ENCODE measurements around the gene ZNF3.
A peak's percentile ranks its signal among the peaks of the same experiment; 100 is the strongest.

Gene ZNF3

DNA sequence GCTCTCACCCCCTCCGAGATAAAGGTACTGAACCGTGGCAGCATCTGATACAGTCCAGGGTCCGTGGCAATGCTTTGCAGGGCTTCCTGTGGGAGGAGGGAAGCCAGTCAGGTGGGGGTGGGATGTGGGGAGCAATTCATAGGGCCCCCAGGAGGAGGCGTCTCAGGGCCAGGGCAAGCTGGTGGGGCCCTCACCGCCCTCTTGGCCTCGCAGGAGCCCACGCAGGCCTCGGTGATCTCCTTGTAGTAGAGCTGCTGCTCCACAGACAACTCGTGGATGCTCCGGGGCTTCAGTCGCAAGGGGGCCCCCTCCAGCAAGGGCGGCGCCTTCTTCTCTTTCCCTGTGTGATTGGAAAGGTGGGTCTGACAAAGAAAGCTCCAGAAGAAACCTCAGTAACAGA is 30.4 kb upstream of the ZNF3 start:
- H3K4me3 ChIP-seq (ENCODE audit: low read depth, low read length): no peak overlapping the region

DNA sequence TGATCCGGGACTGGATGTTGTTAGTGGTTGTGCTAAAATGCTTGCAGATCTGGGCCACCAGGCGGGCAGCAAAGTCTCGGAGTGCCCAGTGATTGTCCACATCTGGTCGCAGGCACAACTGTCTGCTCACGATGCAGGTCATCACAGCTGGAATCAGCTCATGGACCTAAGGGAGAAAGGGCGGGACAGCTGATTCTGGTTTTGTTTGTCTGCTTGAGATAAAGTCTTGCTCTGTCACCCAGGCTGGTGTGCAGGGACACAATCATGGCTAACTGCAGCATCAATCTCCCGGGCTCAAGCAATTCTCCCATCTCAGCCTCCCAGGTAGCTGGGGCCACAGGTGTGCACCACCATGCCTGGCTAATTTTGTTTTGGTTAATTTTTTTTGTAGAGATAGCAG is 29.6 kb upstream of the ZNF3 start:
- H3K4me3 ChIP-seq (ENCODE audit: low read depth, low read length): no peak overlapping the region
- no peak for DNase-seq (ENCODE audit: low read depth)

More for the DNA sequence above, 30.4 kb upstream of the ZNF3 start:
- DNase-seq (ENCODE audit: low read depth): no peak

DNA sequence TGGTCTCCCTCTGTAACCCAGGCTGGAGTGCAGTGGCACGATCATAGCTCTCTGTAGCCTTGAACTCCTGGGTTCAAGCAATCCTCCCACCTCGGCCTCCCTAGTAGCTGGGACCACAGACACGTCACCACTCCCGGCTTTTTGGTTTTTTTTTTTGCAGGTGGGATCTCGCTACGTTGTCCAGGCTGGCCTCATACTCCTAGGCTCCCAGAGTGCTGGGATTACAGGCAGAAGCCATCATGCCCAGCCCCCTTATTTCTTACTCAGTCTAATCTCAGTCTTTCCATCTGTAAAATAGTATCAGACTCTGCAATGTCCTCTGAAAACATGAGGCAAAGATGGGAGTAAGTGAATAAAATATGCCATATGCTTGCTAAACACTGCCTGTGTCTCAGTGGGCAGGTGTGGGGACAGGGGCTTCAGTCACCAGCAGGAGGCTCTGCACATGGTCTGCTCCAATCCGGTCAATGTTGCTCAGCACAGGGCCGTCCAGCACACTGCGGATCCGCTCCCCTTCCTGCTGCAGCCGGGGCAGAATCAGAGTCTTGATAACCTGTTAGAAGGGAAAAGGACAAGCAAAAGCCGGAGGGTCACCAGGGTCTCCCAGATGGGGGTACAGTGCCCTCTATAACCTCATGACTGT is 28.1 kb upstream of the ZNF3 start:
- DNase-seq (ENCODE audit: low read depth): no peak
- no peak overlapping the region for H3K4me3 ChIP-seq (ENCODE audit: low read depth, low read length)

DNA sequence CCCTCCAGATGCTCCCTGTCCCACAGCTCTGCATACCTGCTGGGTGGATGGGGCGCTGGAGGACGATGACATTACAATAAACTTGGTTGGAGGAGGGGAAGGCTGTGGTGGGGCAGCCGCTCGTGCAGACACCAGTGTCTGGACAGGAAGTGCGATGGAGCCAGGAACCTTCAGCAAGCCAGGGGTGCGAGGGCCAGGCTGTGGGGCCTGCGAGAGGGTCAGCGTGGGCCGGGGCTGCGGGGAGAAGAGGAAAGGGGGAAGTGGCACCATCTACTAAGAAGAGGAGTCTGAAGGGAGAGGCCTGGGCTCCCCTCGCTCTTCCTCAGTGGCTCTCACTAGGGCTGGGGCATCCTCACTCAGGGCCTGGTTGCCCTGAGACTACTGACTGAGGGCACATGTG is 26.4 kb upstream of the ZNF3 start:
- no peak for DNase-seq (ENCODE audit: low read depth)
- H3K4me3 ChIP-seq (ENCODE audit: low read depth, low read length): no peak overlapping the region

DNA sequence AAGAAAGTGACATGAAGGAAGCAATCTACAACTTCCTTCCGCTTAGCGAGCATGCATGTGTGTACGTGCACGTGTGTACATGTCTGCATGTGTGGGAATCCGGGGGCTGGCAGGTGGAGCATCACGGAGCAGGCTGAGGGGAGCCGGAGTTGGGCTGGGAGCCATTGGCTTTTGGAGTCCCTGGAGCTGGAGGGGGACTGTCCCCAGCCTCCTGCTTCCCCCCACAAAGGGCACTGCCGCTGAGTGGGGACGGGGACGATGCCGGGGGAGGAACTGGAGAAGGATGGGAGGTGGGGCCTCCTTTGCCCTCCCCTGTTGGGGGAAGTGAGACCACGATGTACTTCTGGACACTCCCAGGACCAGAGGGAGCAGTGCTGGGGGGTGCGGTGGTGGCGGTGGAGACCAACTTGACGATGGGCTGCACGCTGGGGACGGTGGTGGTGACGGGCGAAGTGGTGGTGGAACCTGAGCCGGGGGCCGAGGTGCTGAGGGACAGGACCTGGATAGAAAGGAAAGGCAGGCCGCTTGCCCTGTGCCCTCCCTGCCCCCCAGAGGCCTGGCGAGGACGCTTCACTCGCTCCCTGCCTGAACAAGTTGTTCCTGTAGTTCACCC is 25.7 kb upstream of the ZNF3 start:
- H3K4me3 ChIP-seq (ENCODE audit: low read depth, low read length): no peak overlapping the region
- no peak for DNase-seq (ENCODE audit: low read depth)

DNA sequence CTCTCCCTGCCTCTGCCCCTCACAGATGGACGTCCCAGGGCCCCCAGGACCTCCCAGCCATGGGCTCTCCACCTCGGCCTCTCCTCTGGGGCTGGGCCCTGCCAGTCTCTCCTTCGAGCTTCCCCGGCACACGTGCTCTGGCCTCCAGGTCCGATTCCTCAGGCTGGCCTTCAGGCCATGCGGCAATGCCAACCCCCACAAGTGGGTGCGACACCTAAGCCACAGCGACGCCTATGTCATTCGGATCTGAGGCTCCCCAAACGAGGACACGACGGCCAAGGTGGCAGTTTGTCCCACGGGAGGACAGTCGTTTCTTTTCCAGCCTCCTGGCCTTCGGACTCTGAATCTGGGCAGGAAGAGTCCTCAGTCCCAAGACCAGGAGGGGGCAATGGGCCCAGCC is 25.1 kb upstream of the ZNF3 start:
- no peak for DNase-seq (ENCODE audit: low read depth)

DNA sequence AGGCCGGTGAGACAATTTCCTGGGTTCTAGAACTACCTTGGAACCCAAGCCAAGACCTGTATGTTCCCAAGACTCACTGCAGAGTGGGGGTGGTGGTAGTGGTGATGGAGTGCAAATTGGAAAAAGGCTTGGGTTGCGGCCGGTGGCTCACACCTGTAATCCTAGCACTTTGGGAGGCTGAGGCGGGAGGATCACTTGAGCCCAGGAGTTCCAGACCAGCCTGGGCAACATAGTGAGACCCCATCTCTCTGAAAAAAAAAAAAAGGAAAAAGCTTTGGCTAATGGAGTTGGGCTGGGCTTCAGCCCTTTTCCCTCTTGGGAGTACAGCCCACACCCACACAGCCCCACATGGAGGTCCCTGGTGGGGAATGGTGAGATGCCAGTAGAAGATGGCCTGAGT is 24.0 kb upstream of the ZNF3 start:
- DNase-seq (ENCODE audit: low read depth): no peak
- no peak overlapping the region for H3K4me3 ChIP-seq (ENCODE audit: low read depth, low read length)

More for the DNA sequence above, 25.1 kb upstream of the ZNF3 start:
- no peak overlapping the region for H3K4me3 ChIP-seq (ENCODE audit: low read depth, low read length)

DNA sequence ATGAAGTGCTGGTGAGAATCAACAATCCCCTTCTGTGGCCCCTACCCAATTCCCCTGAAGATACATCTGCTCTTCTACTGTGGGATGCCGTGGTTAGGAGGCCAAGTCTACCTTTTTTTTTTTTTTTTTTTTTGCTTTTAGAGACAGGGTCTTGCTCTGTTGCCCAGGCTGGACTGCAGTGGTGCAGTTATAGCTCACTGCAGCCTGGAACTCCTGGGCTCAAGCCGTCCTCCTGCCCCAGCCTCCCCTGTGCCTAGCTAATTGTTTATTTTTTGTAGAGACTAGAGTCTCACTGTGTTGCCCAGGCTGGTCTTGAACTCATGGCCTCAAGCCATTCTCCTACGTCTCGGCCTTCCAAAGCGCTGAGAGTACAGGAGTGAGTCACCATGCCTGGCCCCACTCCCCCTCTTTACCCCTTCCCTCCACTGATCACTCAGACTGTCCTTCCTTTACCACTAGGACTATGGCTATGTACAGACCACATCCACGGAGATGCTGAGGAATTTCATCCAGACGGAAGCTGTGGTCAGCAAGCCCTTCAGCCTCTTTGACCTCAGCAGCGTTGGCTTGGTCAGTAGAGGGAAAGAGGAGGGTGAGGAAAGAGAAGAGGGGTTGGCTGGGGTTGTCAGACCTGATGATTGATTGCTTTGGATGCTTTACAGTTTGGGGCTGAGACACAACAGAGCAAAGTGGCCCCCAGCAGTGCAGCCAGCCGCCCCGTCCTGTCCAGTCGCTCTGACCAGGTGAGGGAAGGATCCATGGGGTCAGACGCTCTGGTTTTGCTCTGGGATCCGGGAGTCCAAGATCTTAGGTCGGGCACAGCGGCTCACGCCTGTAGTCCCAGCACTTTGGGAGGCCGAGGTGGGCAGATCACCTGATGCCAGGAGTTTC is 21.7 kb upstream of the ZNF3 start:
- DNase-seq (ENCODE audit: low read depth): peak; percentile 26
- H3K4me3 ChIP-seq (ENCODE audit: low read depth, low read length): peak overlapping the region; percentile 86

DNA sequence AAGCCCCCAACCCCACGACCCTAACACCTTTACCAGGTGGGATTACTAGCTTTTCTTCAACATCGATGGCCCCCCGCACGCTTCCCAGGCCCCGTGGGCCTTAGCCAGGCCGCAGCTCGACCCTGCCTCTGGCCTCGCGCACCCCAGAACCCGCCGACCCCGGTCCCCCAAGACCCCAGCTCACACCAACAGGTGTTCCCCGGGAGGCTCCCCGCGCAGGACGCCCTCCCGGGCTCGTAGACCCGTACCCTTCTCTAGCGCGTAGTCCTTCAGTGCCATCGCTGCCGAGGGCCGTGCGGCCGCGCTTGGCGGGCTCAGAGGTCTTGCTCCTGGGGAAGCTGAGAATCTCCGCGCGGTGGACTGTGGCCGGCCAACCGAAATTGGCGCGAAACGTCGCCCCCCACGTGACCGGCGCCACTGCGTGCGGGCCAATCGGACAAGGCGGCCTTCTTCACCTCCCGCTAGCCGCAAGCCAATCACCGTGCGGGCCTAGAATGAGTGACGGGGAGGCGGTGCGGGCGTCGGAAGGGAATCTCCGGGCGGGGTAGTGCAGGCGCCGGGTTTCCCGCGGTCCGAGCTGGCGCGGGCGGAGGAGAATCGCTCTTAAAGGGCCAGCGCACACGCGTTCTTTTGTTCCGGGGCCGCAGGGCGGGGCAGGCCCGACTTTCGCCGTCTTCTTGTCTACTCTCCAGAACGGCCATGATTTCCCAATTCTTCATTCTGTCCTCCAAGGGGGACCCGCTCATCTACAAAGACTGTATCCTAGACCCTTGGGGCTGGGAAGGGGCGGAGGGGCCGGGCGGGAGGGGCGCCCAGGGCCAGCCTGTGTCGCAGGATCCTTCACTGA is 19.7 kb upstream of the ZNF3 start, which contains the start of the genes AP4M1 and MCM7:
TSS of gene AP4M1 (plus strand) at position 628 of the 847 bp plus-strand sequence. CDS start at position 700, 72 bp downstream.
TSS of gene MCM7 (minus strand) at position 382 of the 847 bp plus-strand sequence. CDS start at position 279, 103 bp downstream.
- H3K4me3 ChIP-seq (ENCODE audit: low read depth, low read length): peak within 1 kb of the TSS; percentile 86
- DNase-seq (ENCODE audit: low read depth): peak; percentile 98

DNA sequence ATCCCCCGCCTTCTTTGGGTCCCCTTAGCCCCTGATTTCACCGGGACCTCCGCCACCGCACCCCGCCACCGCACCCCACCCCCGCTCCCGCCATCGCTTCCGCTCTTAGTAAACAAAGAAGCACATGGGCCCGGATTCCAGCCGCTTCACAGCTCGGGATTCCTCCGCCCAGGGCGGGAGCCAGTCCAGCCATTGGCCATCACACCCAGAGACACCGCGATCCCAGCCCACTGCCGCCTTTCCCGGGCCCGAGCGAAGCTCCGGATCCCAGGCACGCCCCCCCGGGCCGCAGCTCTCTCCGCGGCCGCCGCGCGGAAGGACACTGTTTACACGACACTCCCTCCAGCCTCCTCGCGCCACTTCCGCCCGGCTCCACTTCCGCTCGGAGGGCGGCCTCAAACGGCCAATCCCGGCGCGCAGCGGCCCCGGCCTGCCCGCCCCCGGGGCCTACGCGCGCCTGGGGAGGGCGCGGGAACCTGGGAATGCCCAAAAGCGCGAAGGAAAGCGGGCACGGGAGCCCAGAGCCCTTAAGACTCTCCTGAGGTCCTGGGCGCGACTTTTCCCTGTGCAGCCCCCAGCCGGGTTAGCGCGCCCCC is 19.0 kb upstream of the ZNF3 start:
- H3K4me3 ChIP-seq (ENCODE audit: low read depth, low read length): peak overlapping the region; percentile 86
- peak; percentile 98 for DNase-seq (ENCODE audit: low read depth)

DNA sequence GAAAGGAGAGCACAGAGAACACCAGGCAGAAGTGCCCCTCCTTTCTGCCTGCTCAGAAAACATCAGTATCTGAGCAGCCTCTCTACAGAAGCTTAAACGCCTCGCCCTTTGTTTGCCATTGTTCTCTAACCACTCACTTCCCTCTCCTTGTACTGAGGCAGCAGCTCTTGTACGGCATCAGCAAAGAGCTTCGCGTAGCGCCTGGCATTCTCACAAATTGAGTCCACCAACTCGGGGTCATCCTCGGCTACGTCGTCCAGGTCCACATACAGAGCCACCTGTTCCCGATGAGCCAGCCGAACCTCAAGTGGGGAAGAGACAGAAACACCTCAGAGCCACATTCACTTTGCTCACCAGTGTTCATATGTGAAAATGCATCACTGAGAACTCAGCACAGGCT is 17.9 kb upstream of the ZNF3 start:
- peak overlapping the region; percentile 86 for H3K4me3 ChIP-seq (ENCODE audit: low read depth, low read length)
- no peak for DNase-seq (ENCODE audit: low read depth)

DNA sequence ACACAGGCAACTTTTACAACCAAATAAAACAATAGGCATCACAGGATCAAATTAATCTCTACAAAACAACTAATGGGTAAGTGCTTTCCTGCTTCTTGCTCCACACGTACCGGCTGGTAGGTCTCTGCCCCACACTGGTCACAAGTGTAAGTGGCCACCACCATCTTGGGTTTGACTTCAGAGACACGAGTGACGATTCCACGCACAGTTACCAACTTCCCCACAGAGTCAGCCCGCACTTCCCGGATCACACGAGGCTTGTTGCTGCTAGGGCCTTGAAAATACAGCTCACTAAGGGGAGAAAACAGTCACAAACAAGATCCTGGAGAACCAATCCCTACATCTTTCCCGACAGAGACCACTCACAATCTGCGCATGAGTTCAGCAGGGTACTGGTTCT is 17.4 kb upstream of the ZNF3 start:
- H3K4me3 ChIP-seq (ENCODE audit: low read depth, low read length): no peak overlapping the region
- DNase-seq (ENCODE audit: low read depth): no peak

DNA sequence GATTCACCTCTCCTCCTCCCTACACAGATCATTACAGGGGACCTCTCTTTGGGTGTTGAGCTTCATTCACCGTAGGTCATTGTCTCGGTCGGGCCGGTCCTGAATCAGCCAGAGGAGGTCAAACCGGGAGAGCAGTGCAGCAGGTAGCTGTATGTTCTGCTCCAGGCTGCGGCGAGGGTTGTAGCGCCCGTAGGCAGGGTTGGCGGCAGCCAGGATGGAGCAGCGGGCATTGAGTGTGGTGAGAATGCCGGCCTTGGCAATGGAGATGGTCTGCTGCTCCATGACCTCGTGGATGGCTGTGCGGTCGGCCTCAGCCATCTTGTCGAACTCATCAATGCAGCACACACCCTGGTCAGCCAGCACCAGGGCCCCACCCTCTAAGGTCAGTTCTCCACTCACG is 14.2 kb upstream of the ZNF3 start:
- no peak overlapping the region for H3K4me3 ChIP-seq (ENCODE audit: low read depth, low read length)
- DNase-seq (ENCODE audit: low read depth): no peak

DNA sequence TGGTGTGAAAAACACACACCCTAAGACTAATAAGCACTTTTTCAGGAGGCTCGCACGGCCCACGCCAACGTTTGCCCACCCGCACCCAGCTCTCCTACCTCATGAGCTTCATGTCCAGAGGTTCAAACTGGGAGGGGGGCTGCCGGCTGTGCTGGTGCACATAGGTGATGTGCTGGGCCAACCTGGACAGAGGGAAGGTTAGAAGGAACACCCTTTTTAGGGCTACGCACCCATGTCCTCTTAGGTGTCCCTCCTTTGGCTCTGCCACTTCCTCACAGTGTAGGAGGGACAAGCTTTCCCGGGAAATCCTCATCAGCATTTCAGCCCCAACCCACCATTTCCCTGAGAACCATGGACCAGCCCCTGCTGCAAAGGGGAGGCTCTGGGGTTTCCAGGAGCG is 13.8 kb upstream of the ZNF3 start:
- no peak for DNase-seq (ENCODE audit: low read depth)
- no peak overlapping the region for H3K4me3 ChIP-seq (ENCODE audit: low read depth, low read length)

DNA sequence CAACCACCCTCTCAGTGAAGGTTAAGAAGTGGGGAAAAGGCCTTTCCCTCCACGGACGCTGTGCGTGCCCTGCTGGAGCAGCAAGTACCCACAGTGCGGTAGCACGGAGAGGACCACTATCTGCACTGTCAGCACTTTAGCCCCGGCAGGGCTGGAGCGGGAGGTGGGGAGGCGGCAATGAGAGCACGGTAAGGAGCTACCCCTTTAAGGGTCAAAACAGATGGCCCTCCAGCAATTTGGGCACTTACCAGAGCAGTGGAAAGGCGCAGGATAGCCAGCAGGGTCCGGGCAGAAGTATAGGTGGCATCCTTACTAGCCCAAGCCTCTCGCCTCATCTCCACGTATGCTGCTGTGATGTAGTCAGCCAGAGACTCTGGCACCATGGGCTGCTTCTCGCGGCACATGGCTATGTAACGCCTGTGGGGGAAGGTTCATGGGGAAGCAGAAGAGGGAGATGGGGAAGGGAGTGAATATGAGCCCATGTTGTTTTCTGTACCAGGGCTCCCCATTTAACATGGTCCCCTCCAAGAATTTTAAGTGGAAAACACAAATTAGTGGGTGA is 12.5 kb upstream of the ZNF3 start:
- H3K4me3 ChIP-seq (ENCODE audit: low read depth, low read length): no peak overlapping the region
- DNase-seq (ENCODE audit: low read depth): no peak

DNA sequence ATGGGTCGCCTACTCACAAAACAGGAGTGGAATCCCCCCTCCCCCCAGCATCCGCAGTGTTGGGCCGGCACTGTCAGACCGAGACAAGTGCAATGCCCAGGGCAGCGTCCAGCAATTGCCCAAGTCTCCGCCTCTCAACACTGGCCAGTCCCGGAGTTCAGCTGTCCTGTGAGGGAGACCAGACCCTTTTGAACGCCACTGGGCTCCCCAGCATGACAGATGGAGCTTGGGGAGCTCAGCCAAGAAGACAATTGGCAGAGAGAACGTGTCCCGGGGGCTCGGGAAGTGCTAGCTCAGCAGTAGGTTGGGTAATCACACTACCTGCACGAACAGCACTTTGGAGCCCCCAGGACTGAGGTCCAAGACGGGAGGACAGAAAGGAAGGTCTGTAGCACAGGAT is 12.0 kb upstream of the ZNF3 start:
- H3K4me3 ChIP-seq (ENCODE audit: low read depth, low read length): no peak overlapping the region
- no peak for DNase-seq (ENCODE audit: low read depth)

DNA sequence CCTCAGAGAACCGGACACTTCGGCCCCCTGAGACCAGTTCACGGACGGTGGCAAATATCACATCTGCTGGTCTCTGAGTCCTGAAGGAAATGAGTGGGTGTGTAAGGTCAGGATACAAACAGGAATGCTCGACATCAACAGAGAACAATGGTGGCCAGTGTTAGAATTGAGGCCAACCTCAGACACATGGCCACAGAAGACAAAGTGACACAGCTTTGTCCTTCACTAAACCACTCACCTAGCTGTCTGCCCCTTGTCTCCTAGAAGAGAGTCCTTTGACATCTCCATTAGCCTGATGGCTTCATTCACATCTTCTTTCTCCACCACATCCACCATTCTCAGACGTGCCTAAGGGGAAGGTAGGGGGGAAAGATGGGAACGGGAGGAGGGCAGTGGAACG is 11.5 kb upstream of the ZNF3 start:
- no peak overlapping the region for H3K4me3 ChIP-seq (ENCODE audit: low read depth, low read length)
- no peak for DNase-seq (ENCODE audit: low read depth)

DNA sequence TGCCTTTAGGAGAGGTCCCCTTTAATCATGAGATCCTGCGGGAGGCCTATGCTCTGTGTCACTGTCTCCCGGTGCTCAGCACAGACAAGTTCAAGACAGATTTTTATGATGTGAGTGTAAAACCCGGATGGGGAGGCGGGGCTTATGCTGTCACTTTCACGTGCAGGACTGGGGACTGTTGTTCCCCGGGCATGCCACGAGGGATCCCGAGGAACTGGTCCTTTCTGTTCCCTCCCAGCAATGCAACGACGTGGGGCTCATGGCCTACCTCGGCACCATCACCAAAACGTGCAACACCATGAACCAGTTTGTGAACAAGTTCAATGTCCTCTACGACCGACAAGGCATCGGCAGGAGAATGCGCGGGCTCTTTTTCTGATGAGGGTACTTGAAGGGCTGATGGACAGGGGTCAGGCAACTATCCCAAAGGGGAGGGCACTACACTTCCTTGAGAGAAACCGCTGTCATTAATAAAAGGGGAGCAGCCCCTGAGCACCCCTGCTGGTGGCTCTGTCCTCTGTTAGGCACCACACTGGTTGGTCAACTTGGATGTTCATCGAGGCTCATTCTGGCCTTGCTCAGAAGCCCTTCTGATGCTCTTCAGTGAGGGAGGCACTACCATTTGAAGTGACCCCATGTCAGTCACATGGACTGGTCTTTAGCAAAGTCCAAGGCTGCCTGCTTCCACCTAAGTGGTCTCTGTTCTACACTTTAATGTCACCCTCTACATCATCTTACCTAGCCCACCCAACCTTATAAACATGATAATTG is 10.1 kb upstream of the ZNF3 start:
- no peak overlapping the region for H3K4me3 ChIP-seq (ENCODE audit: low read depth, low read length)
- DNase-seq (ENCODE audit: low read depth): no peak

All from skeletal muscle cell (primary cell).